Measurements from ENCODE around the gene STK32B.

DNA sequence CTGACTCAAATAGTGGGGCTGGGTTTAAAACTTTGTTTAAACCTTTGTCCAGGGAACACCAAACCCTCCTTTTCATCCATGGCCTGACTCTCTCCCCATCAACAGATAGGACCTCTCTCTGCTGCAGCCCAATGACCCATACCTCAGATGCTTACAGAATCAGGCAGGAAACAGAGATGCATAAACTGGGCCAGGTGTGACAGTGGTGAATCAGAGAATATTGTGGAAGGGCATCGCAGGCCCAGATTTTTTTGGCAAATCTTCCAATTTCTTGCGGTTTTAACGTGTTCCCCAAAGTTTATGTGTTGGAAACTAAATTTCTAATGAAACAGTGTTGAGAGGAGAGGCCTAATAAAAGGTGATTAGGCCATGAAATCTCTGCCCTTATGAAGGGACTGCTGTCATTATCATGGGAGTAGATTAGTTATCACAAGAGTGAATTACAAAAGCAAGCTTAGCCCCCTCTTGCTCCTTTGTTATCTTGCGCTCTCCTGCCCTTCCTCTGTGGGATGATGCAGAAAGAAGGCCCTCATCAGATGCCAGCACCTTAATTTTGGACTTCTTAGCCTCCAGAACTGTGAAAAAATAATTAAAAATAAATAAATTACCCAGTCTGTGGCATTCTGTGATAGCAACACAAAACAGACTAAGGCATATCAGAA lies 82.8 kb downstream of the STK32B start:
- TF ChIP-seq, protein P1, sequence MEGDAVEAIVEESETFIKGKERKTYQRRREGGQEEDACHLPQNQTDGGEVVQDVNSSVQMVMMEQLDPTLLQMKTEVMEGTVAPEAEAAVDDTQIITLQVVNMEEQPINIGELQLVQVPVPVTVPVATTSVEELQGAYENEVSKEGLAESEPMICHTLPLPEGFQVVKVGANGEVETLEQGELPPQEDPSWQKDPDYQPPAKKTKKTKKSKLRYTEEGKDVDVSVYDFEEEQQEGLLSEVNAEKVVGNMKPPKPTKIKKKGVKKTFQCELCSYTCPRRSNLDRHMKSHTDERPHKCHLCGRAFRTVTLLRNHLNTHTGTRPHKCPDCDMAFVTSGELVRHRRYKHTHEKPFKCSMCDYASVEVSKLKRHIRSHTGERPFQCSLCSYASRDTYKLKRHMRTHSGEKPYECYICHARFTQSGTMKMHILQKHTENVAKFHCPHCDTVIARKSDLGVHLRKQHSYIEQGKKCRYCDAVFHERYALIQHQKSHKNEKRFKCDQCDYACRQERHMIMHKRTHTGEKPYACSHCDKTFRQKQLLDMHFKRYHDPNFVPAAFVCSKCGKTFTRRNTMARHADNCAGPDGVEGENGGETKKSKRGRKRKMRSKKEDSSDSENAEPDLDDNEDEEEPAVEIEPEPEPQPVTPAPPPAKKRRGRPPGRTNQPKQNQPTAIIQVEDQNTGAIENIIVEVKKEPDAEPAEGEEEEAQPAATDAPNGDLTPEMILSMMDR (IDR thresholded peaks at IDR 0.05), result no peak
- no peak for TF ChIP-seq TCF7L2 (IDR thresholded peaks at IDR 0.05; ENCODE audit: low read depth, low read length)
- TF ChIP-seq POLR2AphosphoS5 (IDR thresholded peaks at IDR 0.05; ENCODE audit: low read depth, low read length), result no peak
- TF ChIP-seq, protein P2, sequence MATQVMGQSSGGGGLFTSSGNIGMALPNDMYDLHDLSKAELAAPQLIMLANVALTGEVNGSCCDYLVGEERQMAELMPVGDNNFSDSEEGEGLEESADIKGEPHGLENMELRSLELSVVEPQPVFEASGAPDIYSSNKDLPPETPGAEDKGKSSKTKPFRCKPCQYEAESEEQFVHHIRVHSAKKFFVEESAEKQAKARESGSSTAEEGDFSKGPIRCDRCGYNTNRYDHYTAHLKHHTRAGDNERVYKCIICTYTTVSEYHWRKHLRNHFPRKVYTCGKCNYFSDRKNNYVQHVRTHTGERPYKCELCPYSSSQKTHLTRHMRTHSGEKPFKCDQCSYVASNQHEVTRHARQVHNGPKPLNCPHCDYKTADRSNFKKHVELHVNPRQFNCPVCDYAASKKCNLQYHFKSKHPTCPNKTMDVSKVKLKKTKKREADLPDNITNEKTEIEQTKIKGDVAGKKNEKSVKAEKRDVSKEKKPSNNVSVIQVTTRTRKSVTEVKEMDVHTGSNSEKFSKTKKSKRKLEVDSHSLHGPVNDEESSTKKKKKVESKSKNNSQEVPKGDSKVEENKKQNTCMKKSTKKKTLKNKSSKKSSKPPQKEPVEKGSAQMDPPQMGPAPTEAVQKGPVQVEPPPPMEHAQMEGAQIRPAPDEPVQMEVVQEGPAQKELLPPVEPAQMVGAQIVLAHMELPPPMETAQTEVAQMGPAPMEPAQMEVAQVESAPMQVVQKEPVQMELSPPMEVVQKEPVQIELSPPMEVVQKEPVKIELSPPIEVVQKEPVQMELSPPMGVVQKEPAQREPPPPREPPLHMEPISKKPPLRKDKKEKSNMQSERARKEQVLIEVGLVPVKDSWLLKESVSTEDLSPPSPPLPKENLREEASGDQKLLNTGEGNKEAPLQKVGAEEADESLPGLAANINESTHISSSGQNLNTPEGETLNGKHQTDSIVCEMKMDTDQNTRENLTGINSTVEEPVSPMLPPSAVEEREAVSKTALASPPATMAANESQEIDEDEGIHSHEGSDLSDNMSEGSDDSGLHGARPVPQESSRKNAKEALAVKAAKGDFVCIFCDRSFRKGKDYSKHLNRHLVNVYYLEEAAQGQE (IDR thresholded peaks at IDR 0.05; ENCODE audit: insufficient read depth in 1 of 2, low read depth in 2 of 2, low read length in 1 of 2), result no peak

Data from Panc1 (cell line).